Measurements from ENCODE around the gene PLA2G3. TPM values are rescaled to one million over a fixed set of nuclear protein-coding genes. Genes with fewer than 3 reads are reported as not detected.
"Not testable (repeated sequence)": the region's sequence is repeated elsewhere in the genome, so short reads cannot be mapped to it uniquely, and the experiment has no call there.

PLA2G3 gene
- total and polyA plus RNA-seq, 2 of the 8 experiments (the other 6 are each of a cell fraction or from before 2014, with no cell fraction given), result 18.1 to 25.9 TPM

- TF ChIP-seq CBX8 (IDR thresholded peaks at IDR 0.05; ENCODE audit: borderline replicate concordance, low read depth, low read length), result no peak
Measured at GRCh38 chr22:31097941-31098631, 42.2 kb downstream of the PLA2G3 start (continued).

- H3K56ac ChIP-seq (replicated peaks; ENCODE audit: insufficient read length, low read depth, low read length); H4K5ac ChIP-seq (ENCODE audit: insufficient read length, low read depth, low read length); H3K23ac ChIP-seq (ENCODE audit: insufficient read length); H2AK5ac ChIP-seq (ENCODE audit: low read depth, low read length); FAIRE-seq; H3K18ac ChIP-seq (ENCODE audit: extremely low read depth, low read length); H3K4ac ChIP-seq (replicated peaks; ENCODE audit: insufficient read length, low read depth, low read length); H3K27me3 ChIP-seq (replicated peaks in 1 of 4; ENCODE audit: control insufficient read depth in 3 of 4, extremely low read depth in 1 of 4, insufficient read depth in 3 of 4, low read length in 3 of 4); H3K4me2 ChIP-seq (ENCODE audit: insufficient read depth in 1 of 2, low read depth in 2 of 2, low read length in 2 of 2); H2BK20ac ChIP-seq (ENCODE audit: low read length); H4K20me1 ChIP-seq (replicated peaks in 1 of 2; ENCODE audit: control insufficient read depth in 1 of 2, insufficient read depth in 2 of 2, low read length in 2 of 2); H2BK12ac ChIP-seq (ENCODE audit: low read depth, low read length); DNase-seq (ENCODE audit: low read depth in 1 of 2, low spot score in 2 of 2); H4K8ac ChIP-seq (ENCODE audit: extremely low read depth, insufficient read depth, low read length); H2BK120ac ChIP-seq (replicated peaks; ENCODE audit: low read depth, low read length); H3K36me3 ChIP-seq (ENCODE audit: control insufficient read depth in 2 of 4, insufficient read depth in 4 of 4, low read length in 3 of 4); H3K4me3 ChIP-seq (ENCODE audit: extremely low read depth in 1 of 4, insufficient read depth in 2 of 4, low read depth in 3 of 4, low read length in 4 of 4); H2BK5ac ChIP-seq (ENCODE audit: low read depth, low read length); H3K9me3 ChIP-seq (ENCODE audit: insufficient read depth in 2 of 2, low read depth in 1 of 2, low read length in 1 of 2); H3K9ac ChIP-seq (replicated peaks in 1 of 4; ENCODE audit: extremely low read depth in 1 of 4, low read depth in 3 of 4, low read length in 3 of 4); H3K23me2 ChIP-seq (ENCODE audit: low read depth, low read length); H2BK15ac ChIP-seq (ENCODE audit: low read length); H3K27ac ChIP-seq (ENCODE audit: low read depth, low read length); H3K14ac ChIP-seq (ENCODE audit: insufficient read length); H2AFZ ChIP-seq (ENCODE audit: low read length); H3K79me2 ChIP-seq (ENCODE audit: control insufficient read depth in 1 of 2, insufficient read depth in 2 of 2, low read length in 2 of 2); H4K91ac ChIP-seq (replicated peaks; ENCODE audit: insufficient read length, low read length); H3K79me1 ChIP-seq (ENCODE audit: low read depth, low read length): not testable (repeated sequence)
- WGBS, 2 experiments (ENCODE audit: extremely low coverage in 1 of 2, insufficient coverage in 1 of 2, insufficient read length in 1 of 2, insufficient replicate concordance in 2 of 2, low coverage in 1 of 2, low lambda C conversion rate in 2 of 2, missing lambda C conversion rate in 1 of 2), result 93% methylated on average over 5 of the region's 5 CpGs; no CpG with 5 or more reads in 1 of the 2 experiments
- peaks cover 5 to 15% (median 11%) of the 10 kb centered on the region in 4 experiments for H3K4me1 ChIP-seq (replicated peaks in 1 of 4; ENCODE audit: control insufficient read depth in 3 of 4, insufficient read depth in 4 of 4, low read length in 3 of 4)
- ChIA-PET POLR2A (ENCODE audit: partially characterized antibody) (interaction anchor here (1.2 to 5.1 kb wide), 5 partner anchors 12 to 128 kb away, joined by 3 to 57 read pairs (median 6); partner anchors contain the start of genes MORC2, PLA2G3, SMTN and TUG1), CTCF (ENCODE audit: partially characterized antibody) (interaction anchor here (0.9 to 16.8 kb wide), 6 partner anchors 8 to 51 kb away, joined by 3 to 207 read pairs (median 14); partner anchors contain the start of genes SELENOM and SMTN)
Measured at GRCh38 chr22:31097539-31097938, 42.8 kb downstream of the PLA2G3 start.

Measured in H1 (cell line).